ENCODE measurements around the gene LMBRD2. TPM values are rescaled to one million over a fixed set of nuclear protein-coding genes. Genes with fewer than 3 reads are reported as not detected.

LMBRD2 gene
- total RNA-seq, 2 experiments from 2014 or later = 13.8 to 14.4 TPM

Small RNA genes within 50 kb of the gene (microRNA-seq; reads per million reads assigned to microRNA genes)
- 7.7 reads per million, percentile 6 among the genes with 10 or more reads in this experiment for gene MIR580

Other genes starting within 250 kb of the LMBRD2 start
- gene CAPSL, start 213.3 kb downstream of the LMBRD2 start, total RNA-seq = not detected
- gene UGT3A1, start 160.5 kb downstream of the LMBRD2 start, total RNA-seq = not detected
- not detected for gene UGT3A2, start 85.0 kb downstream of the LMBRD2 start, total RNA-seq
- gene SKP2, start 224 bp upstream of the LMBRD2 start, total RNA-seq = 10 to 100 TPM; 40.8 to 49.2 TPM
- gene NADK2, start 90.0 kb upstream of the LMBRD2 start, total RNA-seq = 10 to 100 TPM; 16.5 to 17.3 TPM
- gene RANBP3L, start 150.0 kb upstream of the LMBRD2 start, total RNA-seq = not detected

Data from activated naive CD8-positive, alpha-beta T cell treated with anti-CD3 and anti-CD28 coated beads, Interleukin-2, amount 10 ng/mL, durations not matched to agents 7 days and 5 days (primary cell).